ENCODE results near the gene TAF13. TPM values are rescaled to one million over a fixed set of nuclear protein-coding genes. Genes with fewer than 3 reads are reported as not detected.

Gene TAF13
- total and polyA plus RNA-seq, 9 of the 15 experiments (the other 6 are each of a cell fraction or from before 2014, with no cell fraction given): 14.9 to 77.2 (median 38.7) TPM

- peak in 1 of 2 experiments; percentile 87; a peak in 2 of 4 replicates for TF ChIP-seq ZMIZ1 (IDR thresholded peaks at IDR 0.05; ENCODE audit: low read depth in 2 of 2, low read length in 2 of 2)
- TF ChIP-seq RBBP5 (IDR thresholded peaks at IDR 0.05; ENCODE audit: borderline replicate concordance, insufficient read depth, low read length, poor library complexity, severe bottlenecking): peak; percentile 91
- no peak for TF ChIP-seq DNMT1 (IDR thresholded peaks at IDR 0.05)
- peak; percentile 89 for TF ChIP-seq LEF1 (IDR thresholded peaks at IDR 0.05)
- 0 out of 2 replicates have a peak, but pooled peaks have one; percentile 45 for TF ChIP-seq HINFP (tag; conservative IDR thresholded peaks at IDR 0.05; ENCODE audit: low read depth)
- TF ChIP-seq ZBTB26 (CRISPR knock-in tag; IDR thresholded peaks at IDR 0.05): peak; percentile 98
- TF ChIP-seq ZNF764 (CRISPR knock-in tag; IDR thresholded peaks at IDR 0.05; ENCODE audit: low read depth): no peak
- TF ChIP-seq ZNF512 (tag; IDR thresholded peaks at IDR 0.05): peak; percentile 15; the same call in 1 of the 2 replicates
- TF ChIP-seq TSHZ1 (CRISPR knock-in tag; IDR thresholded peaks at IDR 0.05): no peak
- TF ChIP-seq ZBED1 (IDR thresholded peaks at IDR 0.05): peak; percentile 88
- TF ChIP-seq PHB (CRISPR knock-in tag; IDR thresholded peaks at IDR 0.05): no peak; the same call in 1 of the 2 replicates
- TF ChIP-seq DPF2 (IDR thresholded peaks at IDR 0.05): peak; percentile 61
- peak; percentile 81 for TF ChIP-seq RB1 (IDR thresholded peaks at IDR 0.05; ENCODE audit: low read depth)
- TF ChIP-seq SIRT6 (IDR thresholded peaks at IDR 0.05; ENCODE audit: low read depth, low read length): no peak
Measured at GRCh38 chr1:109099938-109100773, 24.4 kb upstream of the TAF13 start (continued).
